IPS DF 4.7 (cell line): ENCODE measurements around the gene DUSP23.
A peak's percentile ranks its signal among the peaks of the same experiment; 100 is the strongest.

Experiments
- DNase-seq: peaks from one replicate; pipeline ENCODE4 v3.0.0-alpha.2; 2013; ENCODE audit warnings: low spot score; ENCODE audit errors: extremely low read depth

The DUSP23 gene

DNA sequence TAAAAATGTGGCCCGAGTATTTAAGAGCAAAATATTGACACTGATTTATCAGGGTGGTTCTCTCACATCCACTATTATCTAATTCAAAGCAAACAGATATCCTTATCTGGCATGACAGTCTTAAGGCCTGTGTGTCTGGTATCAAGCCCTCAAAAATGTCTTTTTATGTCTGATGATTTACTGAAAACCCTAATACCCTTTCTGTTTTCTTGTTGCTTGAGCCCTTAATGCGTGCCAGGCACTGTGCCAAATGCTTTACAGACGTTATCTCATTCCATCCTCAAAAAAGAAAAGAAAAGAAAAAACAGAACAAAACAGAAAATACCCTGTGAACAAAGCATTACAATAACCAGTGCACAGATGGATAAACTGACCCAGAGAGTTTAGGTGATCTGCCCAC lies 5.7 kb downstream of the DUSP23 start:
- no peak for DNase-seq

DNA sequence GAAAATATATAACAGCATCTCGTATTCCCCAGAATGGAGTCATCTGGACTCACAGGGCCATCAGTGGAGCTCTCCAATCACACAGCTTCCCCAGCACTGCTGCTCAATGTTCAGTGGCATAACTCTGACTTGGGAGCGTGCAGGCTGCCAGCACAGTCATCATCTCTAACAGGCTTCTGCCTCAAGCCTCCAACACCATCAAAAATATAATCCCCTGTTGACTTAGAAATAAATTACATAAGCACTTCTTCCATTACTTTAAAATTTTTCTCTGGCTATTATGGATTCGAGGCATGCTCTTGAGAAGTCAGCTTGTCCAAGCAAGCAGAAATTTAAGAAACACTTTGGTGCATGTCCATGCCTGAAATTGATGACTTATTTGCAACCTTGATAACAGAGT lies 6.2 kb downstream of the DUSP23 start:
- no peak for DNase-seq

DNA sequence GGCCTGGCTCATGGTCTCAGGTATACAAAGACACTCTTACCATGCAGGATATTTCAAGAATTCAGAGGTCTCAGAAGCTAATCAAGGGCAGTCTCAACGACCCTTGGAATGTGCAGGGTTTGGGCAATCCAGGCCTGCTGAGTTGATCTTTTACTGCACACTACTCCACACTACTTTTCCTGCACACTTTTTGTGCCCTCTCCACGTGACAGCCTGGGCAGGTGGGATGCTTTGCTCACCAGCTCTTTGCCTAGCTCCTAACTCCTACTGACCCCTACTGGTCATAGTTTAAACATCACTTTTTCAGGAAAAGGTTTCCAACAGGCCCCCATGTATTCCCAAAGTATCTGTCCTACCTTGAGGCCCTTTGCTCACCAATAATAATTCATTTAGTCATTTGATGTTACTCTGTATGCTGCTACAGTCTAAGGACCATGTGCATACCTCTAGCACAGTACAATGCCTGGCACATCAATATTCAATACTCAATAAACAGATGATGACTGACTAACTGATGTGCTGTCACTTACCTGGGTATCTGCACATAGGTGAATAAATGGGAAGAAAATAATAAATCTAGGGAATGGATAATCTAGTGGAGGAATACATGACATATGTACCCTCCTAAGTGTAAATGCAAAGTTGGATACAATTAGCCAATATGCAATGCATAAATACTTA lies 9.6 kb downstream of the DUSP23 start:
- no peak for DNase-seq

DNA sequence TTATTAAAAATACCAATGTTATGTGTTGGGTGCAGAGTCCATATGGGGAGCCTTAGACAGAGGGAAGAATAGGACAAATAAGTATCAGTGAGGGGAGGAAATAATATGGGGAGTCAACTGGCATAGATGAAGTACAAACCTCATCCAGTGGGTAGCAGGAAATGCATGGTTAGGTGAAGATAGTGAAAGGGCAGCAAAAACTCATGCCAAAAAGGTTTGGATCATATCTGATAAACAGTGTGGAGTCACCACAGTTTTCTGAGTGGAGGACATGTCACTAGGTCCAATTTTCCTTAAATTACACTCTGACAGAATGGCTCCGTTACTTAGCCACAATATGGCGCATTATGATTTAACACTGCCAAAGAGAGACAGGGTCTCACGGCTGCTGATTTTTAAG lies 10.3 kb downstream of the DUSP23 start:
- DNase-seq, result no peak

DNA sequence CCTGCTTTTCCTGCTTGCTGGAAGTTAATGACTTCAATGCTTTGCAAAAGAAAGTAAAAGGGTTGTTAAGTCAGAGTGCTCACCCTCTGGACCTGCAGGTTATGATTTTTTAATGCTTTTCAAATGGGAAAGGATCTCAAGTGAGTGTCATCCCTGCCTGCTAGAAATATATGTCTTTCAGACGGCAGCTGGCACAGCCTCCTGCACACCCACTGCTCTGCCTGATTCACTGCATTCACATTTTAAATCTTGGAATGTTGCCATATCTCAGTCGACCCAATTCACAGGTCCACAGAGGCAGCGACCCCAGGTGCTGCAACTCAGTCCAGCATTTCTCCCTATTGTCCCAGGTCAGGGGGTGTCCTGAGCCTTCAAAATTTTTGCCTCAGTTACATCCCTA lies 10.7 kb downstream of the DUSP23 start:
- DNase-seq, result no peak

DNA sequence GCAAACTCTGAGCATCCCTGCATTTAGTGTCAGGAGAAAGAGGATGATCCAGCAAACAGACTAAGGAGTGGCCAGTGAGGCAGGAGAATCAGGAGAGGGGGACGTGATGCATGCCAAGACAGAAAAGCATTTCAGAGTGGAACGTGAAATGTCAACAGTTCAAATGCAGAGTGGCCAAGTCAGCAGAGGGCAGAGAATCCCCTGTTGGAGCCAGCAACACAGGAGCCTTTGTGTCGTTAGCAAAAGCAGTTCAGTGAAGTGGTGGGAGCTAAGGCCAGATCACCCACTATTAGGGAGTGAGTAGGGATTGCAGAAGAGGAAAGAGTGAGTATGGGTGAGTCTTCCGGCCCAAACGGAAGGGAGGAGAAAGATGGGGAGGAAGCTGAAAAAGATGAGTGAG lies 14.8 kb downstream of the DUSP23 start:
- DNase-seq, result no peak

DNA sequence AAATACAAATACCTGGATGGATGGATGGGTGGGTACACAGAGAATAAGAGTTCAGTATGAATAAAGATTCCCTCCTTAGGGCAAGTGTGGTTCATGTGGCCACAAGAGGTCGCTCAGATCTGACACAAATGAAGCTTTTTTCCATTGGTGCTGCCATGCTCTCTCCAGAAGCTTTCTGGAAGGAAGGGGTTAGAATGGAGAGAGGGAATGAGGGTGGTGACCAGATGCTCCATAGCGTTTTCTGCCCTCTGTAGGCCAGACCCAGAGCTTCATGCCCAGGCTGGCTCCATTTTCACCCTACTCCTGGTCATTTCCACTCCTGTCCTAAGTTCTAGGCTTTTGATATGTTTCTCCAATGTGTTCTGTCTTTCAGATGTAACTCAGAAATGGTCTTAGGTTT lies 18.1 kb downstream of the DUSP23 start:
- DNase-seq, result peak; percentile 78

DNA sequence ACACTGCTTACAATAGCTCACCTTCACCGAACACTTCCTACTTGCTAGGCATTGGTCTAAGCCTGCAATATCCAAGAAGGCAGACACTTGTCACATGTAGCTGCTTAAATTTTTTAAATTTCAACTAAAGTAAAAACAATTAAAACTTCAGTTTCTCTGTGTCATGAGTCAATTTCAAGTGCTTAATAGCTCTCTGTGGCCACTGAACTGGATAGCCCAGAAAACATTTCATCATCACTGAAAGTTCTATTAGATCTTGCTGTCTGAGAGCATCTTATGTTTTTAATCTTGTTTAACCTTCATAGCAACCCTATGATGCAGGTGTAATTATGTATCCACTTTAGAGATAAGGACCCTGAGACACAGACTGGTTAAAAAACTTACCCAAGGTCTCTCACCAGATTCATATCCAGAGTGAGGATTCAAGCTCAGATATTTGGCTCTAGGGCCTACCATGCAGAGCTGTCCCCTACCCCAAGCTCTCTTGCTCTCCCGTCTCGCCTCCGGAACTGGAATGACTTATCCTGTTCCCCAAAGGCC lies 18.8 kb downstream of the DUSP23 start:
- no peak for DNase-seq

DNA sequence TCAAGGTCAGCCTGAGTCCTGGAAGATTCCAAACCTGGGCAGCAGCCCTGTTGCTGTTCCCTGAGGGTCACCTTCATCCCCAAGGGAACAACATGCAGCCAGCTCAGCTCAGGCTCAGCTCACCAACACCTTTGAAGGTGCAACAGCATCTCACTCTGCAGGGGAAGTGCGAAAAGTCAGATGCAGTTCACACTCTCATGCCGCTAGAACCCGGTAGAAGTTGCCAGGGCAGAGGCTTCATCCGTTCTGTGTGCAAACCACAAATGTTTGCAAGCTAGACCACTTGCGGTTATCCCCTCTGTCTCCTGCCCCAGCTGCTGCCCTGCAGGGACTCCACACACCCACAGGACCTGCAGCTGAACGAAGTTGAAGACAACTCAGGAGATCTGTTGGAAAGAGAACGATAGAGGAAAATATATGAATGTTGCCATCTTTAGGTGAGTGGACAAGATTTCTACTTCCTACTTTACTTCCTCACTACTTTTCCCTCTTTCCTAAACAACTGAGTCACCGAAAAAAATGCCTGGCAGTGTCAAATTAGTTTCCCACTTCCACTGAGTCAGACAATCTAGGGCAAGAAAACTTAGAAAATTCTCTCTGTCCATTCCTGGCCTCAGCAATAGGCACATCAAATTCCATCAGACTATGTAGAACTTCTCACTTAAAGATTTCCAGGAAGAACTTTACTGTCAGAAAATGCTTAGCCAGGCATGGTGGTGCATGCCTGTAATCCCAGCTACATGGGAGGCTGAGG lies 19.6 kb downstream of the DUSP23 start:
- no peak for DNase-seq

DNA sequence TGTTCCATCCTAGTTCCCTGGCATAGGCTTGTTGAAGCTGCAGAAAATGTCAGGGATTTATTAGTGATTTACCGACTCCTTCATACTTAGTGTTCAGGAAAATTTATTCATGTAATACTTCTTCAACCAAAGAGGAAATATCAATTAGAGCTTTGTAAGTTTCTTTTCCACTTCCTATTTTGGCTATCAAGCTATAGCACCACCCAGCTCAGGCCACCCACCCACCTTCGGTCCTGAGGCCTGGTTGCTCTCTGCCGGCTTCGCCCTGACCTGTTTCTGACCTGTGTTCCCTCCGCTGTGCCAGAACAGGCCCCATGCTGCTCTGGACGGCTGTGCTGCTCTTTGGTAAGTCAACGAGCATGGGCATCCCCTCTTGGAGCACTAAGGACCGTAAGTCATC lies 21.3 kb downstream of the DUSP23 start, which contains the start of gene FCRL6:
TSS of gene FCRL6 (plus strand) at position 250 of the 400 bp plus-strand sequence. CDS start at position 315, 65 bp downstream.
- no peak for DNase-seq

DNA sequence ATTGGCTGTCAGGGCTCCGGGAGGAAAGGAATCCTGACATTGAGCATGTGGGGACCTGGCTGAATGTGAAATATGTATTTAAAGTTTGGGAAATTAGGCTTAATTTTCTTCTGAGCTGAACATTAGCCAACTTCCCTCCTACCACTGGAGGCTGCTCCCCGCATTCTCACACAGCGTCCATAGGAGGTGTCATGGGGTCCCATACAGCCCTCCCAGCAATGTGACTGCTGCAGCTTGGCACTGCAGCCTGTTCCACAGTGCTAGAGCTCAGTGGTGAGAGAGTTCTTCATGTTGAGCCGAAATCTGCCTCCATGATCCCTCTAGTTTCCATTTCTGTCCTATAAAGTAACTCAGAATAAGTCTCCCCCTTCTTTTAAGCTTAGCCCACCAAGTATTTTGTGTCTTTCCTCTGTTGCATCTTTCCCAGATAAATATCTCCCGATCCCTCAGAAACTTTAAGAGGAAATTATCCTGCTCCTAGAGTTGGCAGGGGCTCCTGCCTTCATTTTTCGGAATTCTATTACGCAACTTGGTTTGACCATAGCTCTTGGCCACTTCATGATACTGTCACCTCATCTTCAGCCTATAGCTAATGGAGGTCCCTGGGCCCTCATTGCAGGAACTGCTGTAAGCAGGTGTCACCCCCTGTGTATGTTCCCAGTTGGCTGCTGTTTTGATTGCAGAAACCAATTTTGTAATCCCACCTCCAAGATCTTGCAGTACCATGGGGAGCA lies 23.4 kb downstream of the DUSP23 start:
- no peak for DNase-seq

DNA sequence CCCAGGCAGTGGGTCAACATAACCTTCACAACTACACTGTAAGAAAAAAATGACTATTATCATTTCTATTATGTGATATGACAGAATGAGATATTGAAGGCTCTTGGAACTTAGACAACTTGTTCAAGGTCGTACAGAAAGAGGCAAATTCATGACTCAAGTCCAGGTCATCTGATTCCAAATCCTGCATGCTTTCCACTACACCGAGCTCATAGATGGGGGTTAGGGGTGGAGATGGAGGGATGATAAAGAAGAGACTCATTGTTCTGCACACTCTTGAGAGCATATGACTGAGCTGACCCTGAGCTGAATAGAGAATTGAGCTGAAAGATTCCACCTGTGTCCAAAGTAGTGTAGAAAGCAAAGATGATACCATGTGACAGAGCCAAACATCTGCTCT lies 24.2 kb downstream of the DUSP23 start:
- DNase-seq, result no peak

DNA sequence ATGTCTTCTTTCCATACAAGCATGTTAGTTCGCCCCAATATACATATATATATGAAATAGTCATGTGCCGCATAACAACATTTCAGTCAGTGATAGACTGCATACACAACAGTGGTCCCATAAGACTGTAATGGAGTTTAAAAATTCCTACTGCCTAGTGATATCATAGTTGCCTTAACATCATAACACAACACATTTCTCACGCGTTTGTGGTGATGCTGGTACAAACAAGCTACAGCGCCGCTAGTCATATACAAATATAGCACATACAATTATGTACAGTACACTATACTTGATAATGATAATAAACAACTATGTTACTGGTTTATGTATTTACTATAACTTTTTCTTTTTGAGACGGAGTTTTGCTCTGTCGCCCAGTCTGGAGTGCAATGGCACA lies 35.2 kb downstream of the DUSP23 start:
- DNase-seq, result no peak

DNA sequence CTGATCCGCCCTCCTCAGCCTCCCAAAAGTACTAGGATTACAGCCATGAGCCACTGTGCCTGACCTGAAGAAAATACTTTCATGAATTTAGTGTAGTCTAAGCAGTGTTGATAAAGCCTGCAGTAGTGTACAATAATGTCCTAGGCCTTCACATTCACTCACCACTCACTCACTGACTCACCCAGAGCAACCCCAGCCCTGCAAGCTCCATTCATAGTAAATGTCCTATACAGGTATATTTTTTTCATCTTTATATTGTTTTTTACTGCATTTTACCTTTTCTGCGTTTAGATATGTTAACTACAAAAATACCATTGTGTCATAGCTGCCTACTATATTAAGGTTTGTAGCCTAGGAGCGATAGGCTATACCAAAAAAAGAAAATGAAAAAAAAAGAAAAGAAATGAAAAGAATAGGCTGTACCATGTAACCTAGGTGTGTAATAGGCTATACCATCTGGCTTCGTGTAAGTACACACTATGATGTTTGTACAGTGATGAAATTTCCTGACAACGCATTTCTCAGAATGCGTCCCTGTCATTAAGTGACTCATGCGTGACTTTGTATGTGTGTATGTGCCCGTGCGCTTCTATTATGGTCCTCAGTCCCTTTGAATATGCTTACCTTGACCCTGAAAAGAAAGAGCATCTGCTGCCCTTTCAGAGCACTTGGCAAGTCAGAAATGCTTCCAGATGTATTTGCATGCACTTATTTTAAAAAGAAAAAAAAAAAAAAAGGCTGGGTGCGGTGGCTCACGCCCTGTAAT lies 36.7 kb downstream of the DUSP23 start:
- DNase-seq, result no peak

DNA sequence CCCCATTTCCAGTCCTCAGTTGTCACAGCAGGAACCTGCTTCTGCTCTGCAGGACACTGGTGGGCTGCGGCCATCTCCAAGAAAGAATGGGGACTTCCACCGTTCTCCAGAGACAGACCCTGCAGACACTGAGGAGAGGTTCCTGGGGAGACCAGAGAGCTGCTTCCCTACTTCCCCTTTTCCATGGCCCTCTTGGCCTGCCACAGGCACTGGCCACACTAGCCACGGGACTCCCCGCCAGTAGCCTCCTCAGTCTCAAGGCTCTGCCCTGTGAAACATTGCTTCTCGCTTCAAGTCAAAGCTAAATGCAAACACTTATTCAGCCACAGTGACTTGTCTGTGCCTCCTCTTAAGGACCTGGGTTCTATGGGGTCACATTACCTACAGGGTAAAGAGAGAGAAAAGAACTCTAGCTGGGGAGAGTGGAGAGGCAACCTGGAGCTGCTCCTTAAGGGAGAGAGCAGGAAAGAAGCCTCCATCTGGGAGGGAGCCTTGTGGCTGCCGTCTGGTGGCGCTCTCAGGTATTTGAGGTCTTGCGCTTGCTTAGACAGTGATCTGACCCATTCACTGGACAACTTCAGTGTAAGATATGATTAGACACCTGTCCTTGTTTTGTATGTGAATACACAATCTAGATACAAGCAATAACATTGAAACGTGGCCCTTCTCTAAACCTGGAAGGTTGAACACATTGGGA lies 40.6 kb downstream of the DUSP23 start:
- no peak for DNase-seq

DNA sequence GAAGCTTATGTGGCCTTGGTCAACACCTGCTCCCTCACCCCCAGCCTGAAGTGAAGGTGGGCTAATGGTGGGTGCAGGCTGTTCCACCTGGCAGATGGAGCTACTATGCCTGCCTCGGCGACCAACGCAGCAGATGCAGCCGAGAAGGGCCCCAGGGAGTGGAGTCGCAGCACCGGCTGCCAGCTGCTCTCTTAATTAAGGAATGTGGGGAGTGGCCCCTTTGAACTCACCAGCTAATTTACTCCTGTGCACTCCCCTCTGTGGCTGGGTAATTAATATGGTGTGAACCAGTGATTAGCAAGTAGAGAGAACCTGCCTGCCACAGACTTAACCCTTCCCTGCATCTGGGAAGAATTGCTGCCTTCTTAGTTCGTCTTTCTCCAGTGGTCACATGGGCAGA lies 42.6 kb downstream of the DUSP23 start:
- no peak for DNase-seq

DNA sequence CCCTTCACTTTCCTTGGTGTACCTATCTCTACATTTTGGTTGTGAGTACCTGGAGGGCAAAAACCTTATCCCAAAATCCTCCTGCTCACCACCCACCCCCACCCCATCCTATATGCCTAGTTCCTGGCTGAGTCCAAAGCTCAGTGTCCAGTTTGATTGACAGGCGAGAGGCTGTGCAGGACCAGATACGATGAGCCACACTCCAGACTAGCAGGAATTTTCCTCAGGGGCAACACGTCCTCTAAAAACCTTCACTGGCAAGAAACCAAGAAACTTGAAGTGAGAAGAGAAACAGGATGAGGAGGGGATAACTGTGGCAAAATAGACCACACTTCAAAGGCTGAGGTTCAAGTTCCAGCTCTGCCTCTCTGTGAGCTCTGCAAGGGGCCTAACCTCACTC lies 44.8 kb downstream of the DUSP23 start:
- DNase-seq, result no peak

DNA sequence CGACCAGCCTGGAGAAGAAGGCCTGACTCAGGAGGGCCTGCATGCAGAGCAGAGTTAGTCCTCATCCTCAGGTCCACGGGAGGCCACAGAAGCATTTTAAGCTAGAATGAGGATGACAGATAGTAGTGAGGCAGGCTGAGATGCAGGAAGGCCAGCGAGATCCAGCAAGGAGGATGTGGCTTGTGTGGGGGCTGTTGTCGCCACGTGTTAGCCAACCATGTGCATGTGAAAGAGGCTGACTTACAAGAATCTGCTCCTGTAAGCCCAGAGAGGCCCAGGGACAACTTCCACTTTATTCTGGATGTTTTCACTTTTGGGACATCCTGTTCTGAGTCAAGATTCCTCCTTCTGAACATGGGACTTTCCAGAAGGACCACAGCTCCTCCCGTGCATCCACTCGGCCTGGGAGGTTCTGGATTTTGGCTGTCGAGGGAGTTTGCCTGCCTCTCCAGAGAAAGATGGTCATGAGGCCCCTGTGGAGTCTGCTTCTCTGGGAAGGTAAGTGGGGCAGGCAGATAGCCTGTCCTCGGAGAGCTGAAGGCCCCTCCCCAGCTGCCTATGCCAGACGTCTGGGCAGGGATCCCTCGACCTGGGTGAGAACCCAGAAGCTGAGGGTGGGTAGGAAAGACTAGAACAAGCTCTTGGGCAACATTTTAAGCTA lies 45.8 kb downstream of the DUSP23 start, which contains the start of gene SLAMF8:
TSS of gene SLAMF8 (plus strand) at position 433 of the 661 bp plus-strand sequence. CDS start at position 459, 26 bp downstream.
- no peak for DNase-seq

DNA sequence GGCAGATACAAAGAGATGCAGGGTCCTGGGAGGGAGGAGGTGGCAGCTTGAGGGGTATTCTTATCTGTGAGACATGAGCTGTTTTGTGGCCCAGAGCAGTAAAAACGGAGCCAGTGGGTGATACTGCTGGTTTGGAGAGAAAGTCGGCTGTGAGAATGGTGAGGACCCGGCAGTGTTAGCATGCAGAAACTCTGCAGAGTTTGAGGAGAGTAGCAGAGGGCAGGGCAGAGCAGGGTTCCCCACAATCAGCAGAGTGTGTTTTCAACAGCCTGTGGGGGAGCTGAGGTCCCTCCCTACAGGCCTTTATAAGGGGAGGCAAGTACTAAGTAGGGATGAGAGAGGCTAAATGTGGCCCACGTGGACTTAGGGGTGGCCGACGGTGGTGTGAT lies 46.3 kb downstream of the DUSP23 start:
- DNase-seq, result no peak

DNA sequence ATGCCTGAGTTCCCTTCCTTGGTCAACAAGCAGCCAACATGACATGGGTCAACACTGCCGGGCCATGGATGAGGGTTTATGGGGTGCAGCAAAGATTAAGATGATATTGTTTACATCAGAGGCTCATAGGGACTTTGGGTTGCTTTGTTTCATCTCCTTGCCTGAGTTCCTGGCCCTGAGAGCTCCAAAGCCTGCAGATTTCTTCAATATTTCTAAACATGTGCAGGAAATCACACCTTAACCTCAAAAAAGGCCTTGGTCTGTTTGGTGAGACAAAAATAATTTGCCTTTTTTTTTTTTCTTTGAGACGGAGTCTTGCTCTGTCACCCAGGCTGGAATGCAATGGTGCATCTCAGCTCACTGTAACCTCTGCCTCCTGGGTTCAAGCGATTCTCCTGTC lies 46.8 kb downstream of the DUSP23 start:
- no peak for DNase-seq
